PC-3 (cell line): ENCODE measurements around the gene UACA. TPM values are rescaled to one million over a fixed set of nuclear protein-coding genes. Genes with fewer than 3 reads are reported as not detected.

ENCODE experiments used
- ATAC-seq: fragments of 200-7000 bp; cut with Tn5 transposase; 2 replicates; pipeline ENCODE4 v1.9.1; 2020; ENCODE audit warnings: mild to moderate bottlenecking, moderate library complexity
- BruUV-seq: library from RNA; stranded (reverse); fragments of 400-500 nt; replicated peaks from 2 replicates; lab custom pipeline; 2021; lab: Mats Ljungman, UMichigan
- CTCF ChIA-PET: fragments of 300-600 bp; sonication (Branson Sonifier 250); formaldehyde crosslinking; loops from one replicate; lab custom pipeline; 2022; ENCODE audit warnings: antibody characterized with exemption; lab: Charles Lee
- POLR2A ChIA-PET: fragments of 300-600 bp; sonication (Branson Sonifier 250); formaldehyde crosslinking; loops from one replicate; lab custom pipeline; 2022; ENCODE audit warnings: antibody characterized with exemption; ENCODE audit not compliant: unreplicated experiment; lab: Charles Lee
- DNase-seq: peaks from one replicate; pipeline ENCODE4 v3.0.0-alpha.2; 2015
- H2AFZ ChIP-seq: fragments of 300-600 bp; sonication (generic); 2 replicates; pipeline ENCODE4 v1.6.0; 2016; ENCODE audit warnings: antibody characterized with exemption, low read length
- H3F3A ChIP-seq: fragments of 300-600 bp; sonication (generic); one replicate; pipeline ENCODE4 v1.6.0; 2017; ENCODE audit warnings: antibody characterized with exemption, low read length, control low read depth, mild to moderate bottlenecking; ENCODE audit not compliant: unreplicated experiment
- H3K27ac ChIP-seq: fragments of 300-600 bp; sonication (generic); 2 replicates; pipeline ENCODE4 v1.5.1; 2016; ENCODE audit warnings: mild to moderate bottlenecking, low read length
- H3K27me3 ChIP-seq: fragments of 300-600 bp; sonication (generic); 2 replicates; pipeline ENCODE4 v1.6.1; 2016; ENCODE audit warnings: low read length, mixed read lengths
- H3K36me3 ChIP-seq: fragments of 300-600 bp; sonication (generic); 2 replicates; pipeline ENCODE4 v1.6.1; 2016; ENCODE audit warnings: low read depth, mixed run types, low read length, mixed read lengths
- H3K4me1 ChIP-seq: fragments of 300-600 bp; sonication (generic); 2 replicates; pipeline ENCODE4 v1.5.1; 2016; ENCODE audit warnings: low read length; ENCODE audit not compliant: insufficient read depth
- H3K4me2 ChIP-seq: fragments of 300-600 bp; sonication (generic); 2 replicates; pipeline ENCODE4 v1.6.0; 2016; ENCODE audit warnings: low read length
- H3K4me3 ChIP-seq: fragments of 300-600 bp; sonication (generic); 2 replicates; pipeline ENCODE4 v1.5.1; 2016; ENCODE audit warnings: mild to moderate bottlenecking, low read length, mixed read lengths
- H3K79me2 ChIP-seq: fragments of 300-600 bp; sonication (generic); 2 replicates; pipeline ENCODE4 v1.6.1; 2017; ENCODE audit warnings: low read length, mixed read lengths
- H3K9ac ChIP-seq: fragments of 300-600 bp; sonication (generic); 2 replicates; pipeline ENCODE4 v1.6.0; 2016; ENCODE audit warnings: mild to moderate bottlenecking, low read length
- H3K9me2 ChIP-seq: fragments of 300-600 bp; sonication (generic); replicated peaks from 2 replicates; pipeline ENCODE4 v1.6.1; 2016; ENCODE audit warnings: mixed run types, low read length, mixed read lengths
- H3K9me3 ChIP-seq: fragments of 300-600 bp; sonication (generic); 2 replicates; pipeline ENCODE4 v1.6.1; 2016; ENCODE audit warnings: low read length, mixed read lengths
- H4K20me1 ChIP-seq: fragments of 300-600 bp; sonication (generic); 2 replicates; pipeline ENCODE4 v1.6.1; 2016; ENCODE audit warnings: low read length, mixed read lengths
- CTCF ChIP-seq: fragments of 300-600 bp; sonication (generic); conservative IDR thresholded peaks from 2 replicates; pipeline ENCODE4 v1.5.1; 2017; ENCODE audit warnings: antibody characterized with exemption, low read depth, mild to moderate bottlenecking, low read length
- EZH2 ChIP-seq: fragments of 300-600 bp; sonication (generic); IDR thresholded peaks from one replicate; pipeline ENCODE4 v1.6.1; 2017; ENCODE audit warnings: antibody characterized with exemption, mild to moderate bottlenecking, low read length; ENCODE audit not compliant: unreplicated experiment
- EZH2phosphoT487 ChIP-seq: fragments of 300-600 bp; sonication (generic); IDR thresholded peaks from 2 replicates; pipeline ENCODE4 v1.6.1; 2018; ENCODE audit warnings: mild to moderate bottlenecking, antibody characterized with exemption, low read length, borderline replicate concordance
- intact Hi-C: fragments of 100-400 bp; cut with micrococcal nuclease; formaldehyde crosslinking; loops from 2 replicates; pipeline ENCODE4 v1.9.0; 2023
- total RNA-seq: library from RNA; depleted of rRNA; stranded (reverse); fragments of >200 nt; gene quantifications from 2 replicates; pipeline ENCODE4 v1.2.3, GENCODE V29; 2014

The UACA gene
- total RNA-seq, 1 experiment from 2014 or later, result 21.7 TPM

- Histone ChIP-seq H3K27ac (peak overlapping the region; percentile 94), H3K79me2 (no peaks in the 10 kb centered on the region), H3K4me2 (peak overlapping the region; percentile 71), H3K9me2 (no peaks in the 10 kb centered on the region), H3F3A (peaks cover 10% of the 10 kb centered on the region), H3K36me3 (no peaks in the 10 kb centered on the region), H3K4me1 (peaks cover 69% of the 10 kb centered on the region), H4K20me1 (no peaks in the 10 kb centered on the region), H3K9ac (peak overlapping the region; percentile 57), H2AFZ (peak overlapping the region; percentile 51), H3K4me3 (peak overlapping the region; percentile 2; the same call in 1 of the 2 replicates), H3K27me3 (no peaks in the 10 kb centered on the region), H3K9me3 (no peaks in the 10 kb centered on the region)
- no peak for TF ChIP-seq EZH2
- no peak for TF ChIP-seq CTCF
- TF ChIP-seq EZH2phosphoT487, result no peak
- DNase-seq (peak; percentile 91), ATAC-seq (peak; percentile 75)
- no TSS peak for BruUV-seq
- CTCF ChIA-PET, result interaction anchor here (0.6 kb wide), 1 partner anchor 46 kb away, joined by 3 read pairs; no protein-coding TSS in a partner anchor
- intact Hi-C loops, result loop anchor here (5.0 kb wide), 1 partner anchor 34 kb away; no protein-coding TSS in a partner anchor
- POLR2A ChIA-PET, result interaction anchor here (1.0 kb wide), 1 partner anchor 17 kb away, joined by 3 read pairs; no protein-coding TSS in a partner anchor
These were observed 15.1 kb upstream of the UACA start for GRCh38 chr15:70778258-70779076.

- H3K9ac ChIP-seq, result peak overlapping the region; percentile 56; the same call in 1 of the 2 replicates
These were observed 14.0 kb upstream of the UACA start for GRCh38 chr15:70777170-70777926.

More at GRCh38 chr15:70777170-70777926, 14.0 kb upstream of the UACA start:
- ChIA-PET POLR2A (interaction anchor here (0.6 to 1.0 kb wide), 2 partner anchors 18 to 75 kb away, joined by 3 read pairs; no protein-coding TSS in a partner anchor), CTCF (interaction anchor here (0.6 kb wide), 1 partner anchor 47 kb away, joined by 3 read pairs; no protein-coding TSS in a partner anchor)
- no peak for TF ChIP-seq EZH2phosphoT487
- TF ChIP-seq EZH2, result no peak
- TF ChIP-seq CTCF, result no peak
- H3K36me3 ChIP-seq, result no peaks in the 10 kb centered on the region
- H3K4me3 ChIP-seq, result no peak overlapping the region
- H3K9me3 ChIP-seq, result no peaks in the 10 kb centered on the region
- peaks cover 58% of the 10 kb centered on the region for H3K4me1 ChIP-seq
- H3K79me2 ChIP-seq, result no peaks in the 10 kb centered on the region
- H4K20me1 ChIP-seq, result no peaks in the 10 kb centered on the region
- DNase-seq, result no peak
- peaks cover 10% of the 10 kb centered on the region for H3F3A ChIP-seq
- ATAC-seq, result no peak
- no TSS peak for BruUV-seq
- no peaks in the 10 kb centered on the region for H3K27me3 ChIP-seq
- peak overlapping the region; percentile 65; the same call in 1 of the 2 replicates for H3K4me2 ChIP-seq
- no peaks in the 10 kb centered on the region for H3K9me2 ChIP-seq
- H3K27ac ChIP-seq, result peak overlapping the region; percentile 94
- intact Hi-C loops, result loop anchor here (5.0 kb wide), 1 partner anchor 35 kb away; no protein-coding TSS in a partner anchor
- H2AFZ ChIP-seq, result no peak overlapping the region
